ENCODE measurements around the gene ACTL8. TPM values are rescaled to one million over a fixed set of nuclear protein-coding genes. Genes with fewer than 3 reads are reported as not detected.

ACTL8 gene
- total RNA-seq, 1 donor, result not detected

DNA sequence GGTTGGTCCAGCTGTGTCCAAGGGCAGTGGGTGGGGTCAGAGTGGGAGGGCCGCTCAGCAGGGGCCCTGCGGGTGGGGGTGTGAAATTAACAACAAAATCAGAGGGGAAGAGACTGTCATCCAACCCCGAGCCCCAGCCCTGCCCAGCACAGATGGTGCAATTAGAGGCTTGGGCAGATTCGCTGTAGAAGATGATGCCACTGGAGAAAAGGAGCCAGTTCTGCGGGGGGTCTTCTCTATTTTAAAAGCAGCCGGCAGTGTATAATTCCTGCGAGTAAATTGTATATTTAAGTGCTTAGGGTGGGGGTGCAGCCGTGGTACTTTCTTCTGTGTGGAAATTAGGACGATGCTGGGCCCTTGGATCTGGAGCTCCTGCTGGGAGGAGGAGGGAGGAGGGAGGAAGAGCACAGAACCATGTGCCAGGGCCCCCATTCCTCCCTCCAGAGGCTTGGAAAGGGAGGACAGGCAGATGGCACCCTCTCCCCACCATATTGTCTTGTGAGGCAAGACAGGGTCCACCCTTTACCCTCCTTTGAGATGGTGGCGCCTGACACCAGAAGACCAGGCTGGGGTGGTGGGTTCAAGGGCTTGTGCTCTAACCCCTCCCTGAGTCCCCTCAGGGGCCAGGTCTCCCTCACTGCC, 89.2 kb downstream of the ACTL8 start:
- H3K4me3 ChIP-seq (ENCODE audit: low read depth, low read length), result no peak overlapping the region
- no peak for TF ChIP-seq CTCF (IDR thresholded peaks at IDR 0.05; ENCODE audit: insufficient read depth, low read depth, low read length)
- no peak for DNase-seq (ENCODE audit: low read depth)

DNA sequence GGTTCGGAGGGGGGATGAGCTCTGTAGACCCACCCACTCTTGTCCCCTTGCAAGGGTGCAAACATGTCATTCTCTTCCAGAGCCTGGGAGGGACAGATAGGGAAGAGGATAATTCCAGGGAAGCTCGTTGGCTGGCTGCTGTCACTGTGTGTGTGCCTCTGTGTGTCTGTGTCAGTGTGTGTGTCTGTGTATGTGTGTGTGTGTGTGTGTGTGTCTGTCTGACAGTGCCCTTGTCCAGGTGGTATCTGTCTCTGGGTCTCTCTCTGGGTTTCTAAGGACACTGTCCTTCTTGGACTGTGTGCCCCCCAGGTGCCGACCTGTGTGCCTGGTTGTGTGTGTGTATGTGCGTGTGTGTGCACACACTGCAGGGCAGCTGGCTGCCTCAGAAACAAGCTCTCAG, 90.5 kb downstream of the ACTL8 start:
- no peak for TF ChIP-seq CTCF (IDR thresholded peaks at IDR 0.05; ENCODE audit: insufficient read depth, low read depth, low read length)
- no peak for DNase-seq (ENCODE audit: low read depth)
- H3K4me3 ChIP-seq (ENCODE audit: low read depth, low read length), result no peak overlapping the region

DNA sequence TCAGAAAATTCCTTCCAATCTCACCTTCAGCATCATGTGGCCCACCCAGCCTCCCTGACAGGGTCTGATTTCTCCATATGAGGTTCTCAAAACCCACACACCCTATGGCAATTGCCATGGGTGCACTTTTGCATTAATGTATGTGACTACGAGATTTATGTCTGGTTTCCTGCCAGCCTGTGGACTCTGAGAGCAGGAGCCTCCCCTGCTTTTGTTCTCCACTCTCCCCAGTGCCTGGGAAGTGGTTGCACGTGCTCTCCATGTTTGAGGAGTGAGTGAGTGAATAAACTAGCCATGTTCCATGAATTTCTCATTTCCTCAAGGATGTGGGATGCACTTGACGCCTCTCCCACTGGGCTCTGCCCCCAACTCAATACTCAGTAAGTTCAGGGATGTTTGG, 91.2 kb downstream of the ACTL8 start:
- no peak for TF ChIP-seq CTCF (IDR thresholded peaks at IDR 0.05; ENCODE audit: insufficient read depth, low read depth, low read length)
- no peak for DNase-seq (ENCODE audit: low read depth)
- no peak overlapping the region for H3K4me3 ChIP-seq (ENCODE audit: low read depth, low read length)

DNA sequence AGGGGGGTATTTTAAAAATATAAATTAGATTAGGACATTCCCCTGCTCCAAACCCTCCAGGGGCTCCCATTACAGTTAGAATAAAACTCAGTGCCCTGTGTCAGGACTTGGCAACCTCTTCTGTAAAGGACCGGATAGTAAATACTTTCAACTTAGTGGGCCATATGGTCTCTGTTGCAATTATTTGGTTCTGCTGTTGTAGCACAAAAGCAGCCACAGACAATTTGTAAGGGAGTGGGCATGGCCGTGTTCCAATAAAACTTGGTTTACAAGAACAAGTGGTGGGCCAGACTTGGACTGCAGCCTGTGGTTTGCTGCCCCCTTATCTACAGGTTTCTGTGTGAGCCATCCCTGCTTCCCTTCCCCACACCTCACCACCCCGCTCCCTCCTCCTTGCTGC, 92.0 kb downstream of the ACTL8 start:
- no peak for DNase-seq (ENCODE audit: low read depth)
- no peak for TF ChIP-seq CTCF (IDR thresholded peaks at IDR 0.05; ENCODE audit: insufficient read depth, low read depth, low read length)
- H3K4me3 ChIP-seq (ENCODE audit: low read depth, low read length), result no peak overlapping the region

GRCh38 chr1:17849216-17849615, 94.1 kb downstream of the ACTL8 start:
- no peak for DNase-seq (ENCODE audit: low read depth)
- no peak overlapping the region for H3K4me3 ChIP-seq (ENCODE audit: low read depth, low read length)
- TF ChIP-seq CTCF (IDR thresholded peaks at IDR 0.05; ENCODE audit: insufficient read depth, low read depth, low read length), result peak; percentile 39

- TF ChIP-seq CTCF (IDR thresholded peaks at IDR 0.05; ENCODE audit: insufficient read depth, low read depth, low read length), result no peak
- H3K4me3 ChIP-seq (ENCODE audit: low read depth, low read length), result no peak overlapping the region
- DNase-seq (ENCODE audit: low read depth), result no peak
Measured at GRCh38 chr1:17851056-17851455, 95.9 kb downstream of the ACTL8 start.

DNA sequence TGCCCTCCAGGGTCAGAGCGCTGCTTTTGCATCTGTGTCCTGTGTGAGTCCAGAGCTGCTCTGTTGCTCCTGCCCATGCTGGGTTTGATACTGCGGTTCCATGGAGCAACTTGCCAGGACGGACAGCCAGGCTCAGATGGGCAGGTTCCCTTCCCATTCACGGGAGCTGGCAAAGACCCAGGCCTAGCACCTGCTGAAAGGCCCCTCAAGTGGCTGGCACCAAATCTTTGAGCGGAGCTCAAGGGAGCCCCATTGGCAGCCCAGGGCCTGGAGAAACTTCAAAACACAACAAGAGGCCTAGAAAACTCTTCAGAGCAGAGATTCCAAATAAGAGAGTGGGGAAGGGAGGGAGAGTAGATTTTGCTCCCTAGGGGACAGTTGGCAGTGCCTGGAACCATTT, 97.2 kb downstream of the ACTL8 start:
- H3K4me3 ChIP-seq (ENCODE audit: low read depth, low read length), result no peak overlapping the region
- no peak for TF ChIP-seq CTCF (IDR thresholded peaks at IDR 0.05; ENCODE audit: insufficient read depth, low read depth, low read length)
- no peak for DNase-seq (ENCODE audit: low read depth)

All from fibroblast of villous mesenchyme (primary cell).